ENCODE data around the gene SCN5A.

- no peak for TF ChIP-seq CTCF (IDR thresholded peaks at IDR 0.05 in 2 of 3, conservative IDR thresholded peaks at IDR 0.05 in 1 of 3; ENCODE audit: borderline replicate concordance in 1 of 3, insufficient read depth in 1 of 3, low read depth in 2 of 3, low read length in 2 of 3)
- TF ChIP-seq JUND (IDR thresholded peaks at IDR 0.05) = no peak
- no peak for TF ChIP-seq POLR2A (IDR thresholded peaks at IDR 0.05; ENCODE audit: borderline replicate concordance, extremely low read depth, insufficient read depth, insufficient read length)
- no peak for TF ChIP-seq POLR2AphosphoS5 (IDR thresholded peaks at IDR 0.05; ENCODE audit: low read depth, low read length)
- no peak for TF ChIP-seq RAD21 (IDR thresholded peaks at IDR 0.05; ENCODE audit: low read depth)
These were observed 84.7 kb downstream of the SCN5A start for GRCh38 chr3:38564631-38565338.
